Transverse colon (tissue), 4 donors: ENCODE results near the gene EMILIN2. TPM values are rescaled to one million over a fixed set of nuclear protein-coding genes. Genes with fewer than 3 reads are reported as not detected.

Source experiments
- DNase-seq: peaks from one replicate; pipeline ENCODE4 v3.0.0-alpha.2; 2019
- H3K27ac ChIP-seq, 4 donors: fragments of 200-600 bp; sonication (generic); 2 replicates each; pipeline ENCODE4 v1.5.1; 2016 to 2018; ENCODE audit warnings: inconsistent platforms in 4 of 4
- H3K27me3 ChIP-seq: fragments of 200-600 bp; sonication (generic); 2 replicates; pipeline ENCODE4 v1.5.1; 2017; ENCODE audit warnings: inconsistent platforms
- H3K36me3 ChIP-seq, 4 donors: fragments of 200-600 bp; sonication (generic); 2 replicates each; pipeline ENCODE4 v1.5.1; 2017 to 2019; ENCODE audit warnings: inconsistent platforms in 4 of 4
- H3K4me1 ChIP-seq, 4 donors: fragments of 200-600 bp; sonication (generic); 2 replicates each; pipeline ENCODE4 v1.5.1; 2017 to 2020; ENCODE audit warnings: inconsistent platforms in 4 of 4
- H3K4me3 ChIP-seq, 4 donors: fragments of 200-600 bp; sonication (generic); 1 replicate in 1 of 4; 2 replicates in 3 of 4; pipeline versions ENCODE4 v1.5.1 to v1.6.1; 2017 to 2019; ENCODE audit warnings: inconsistent platforms in 4 of 4
- H3K9me3 ChIP-seq, 2 donors: fragments of 200-600 bp; sonication (generic); 2 replicates each; pipeline ENCODE4 v1.5.1; 2017 to 2019; ENCODE audit warnings: inconsistent platforms in 2 of 2
- CTCF ChIP-seq, 5 experiments: fragments of 200-600 bp in 3 of 5; fragments of 450-650 bp in 2 of 5; sonication (generic) in 3 of 5; IDR thresholded peaks; 1 replicate in 2 of 5; 2 replicates in 3 of 5; pipeline ENCODE4 v1.5.1; 2016 to 2017; ENCODE audit warnings: antibody characterized with exemption in 5 of 5, inconsistent platforms in 3 of 5, mild to moderate bottlenecking in 2 of 5, moderate library complexity in 1 of 5
- EP300 ChIP-seq: sonication (generic); formaldehyde crosslinking; IDR thresholded peaks from one replicate; pipeline ENCODE4 v1.6.1; 2017; ENCODE audit warnings: antibody characterized with exemption, low read depth
- POLR2A ChIP-seq: fragments of 450-650 bp; IDR thresholded peaks from one replicate; pipeline ENCODE4 v1.6.1; 2016; ENCODE audit warnings: antibody characterized with exemption, mild to moderate bottlenecking, moderate library complexity
- POLR2AphosphoS5 ChIP-seq, 3 donors: sonication (generic); formaldehyde crosslinking; IDR thresholded peaks; one replicate each; pipeline ENCODE4 v1.6.1; 2016; ENCODE audit warnings: antibody characterized with exemption in 3 of 3
- WGBS, 2 donors: methylation state at CpG; one replicate each; pipeline ENCODE4 v1.1.5; 2018; ENCODE audit warnings: low coverage in 1 of 2; 5-methylcytosine and 5-hydroxymethylcytosine counted together
- in situ Hi-C, 4 donors: fragments of 200-750 bp; cut with MboI; loops; one replicate each; pipeline versions ENCODE4 v1.15.0 to v1.15.1; 2017; ENCODE audit warnings: low sequenced_read_pairs in 3 of 4, low pct_ligation_motif_present in 1 of 4, low pct_unique_long_range_greater_than_20kb in 1 of 4
- intact Hi-C: fragments of 100-400 bp; cut with DNase I; formaldehyde crosslinking; loops from one replicate; pipeline ENCODE4 v1.15.1; 2023; ENCODE audit warnings: low total_unique reads
- total RNA-seq, 4 donors: library from RNA; depleted of rRNA; stranded (reverse); fragments of >200 nt; gene quantifications; one replicate each; pipeline ENCODE4 v1.1.0, GENCODE V29; 2016

The EMILIN2 gene
- total RNA-seq, 4 donors from 2014 or later, result 12.0 to 145 (median 56.5) TPM

GRCh38 chr18:2811416-2811815, 35.4 kb upstream of the EMILIN2 start:
- Histone ChIP-seq H3K9me3 (peaks cover 5 to 6% of the 10 kb centered on the region in 2 donors), H3K4me1 (no peaks in the 10 kb centered on the region), H3K4me3 (no peak overlapping the region), H3K36me3 (no peaks in the 10 kb centered on the region), H3K27ac (no peak overlapping the region), H3K27me3 (no peaks in the 10 kb centered on the region)
- DNase-seq, result no peak
- in situ Hi-C loops (no loop called here), intact Hi-C loops (no loop called here)
- TF ChIP-seq CTCF (IDR thresholded peaks at IDR 0.05) (no peak), POLR2A (no peak), POLR2AphosphoS5 (IDR thresholded peaks at IDR 0.05) (no peak), EP300 (no peak)
- 92 to 100% methylated on average over 1 of the region's 1 CpG for whole genome bisulfite sequencing, 2 donors

DNA sequence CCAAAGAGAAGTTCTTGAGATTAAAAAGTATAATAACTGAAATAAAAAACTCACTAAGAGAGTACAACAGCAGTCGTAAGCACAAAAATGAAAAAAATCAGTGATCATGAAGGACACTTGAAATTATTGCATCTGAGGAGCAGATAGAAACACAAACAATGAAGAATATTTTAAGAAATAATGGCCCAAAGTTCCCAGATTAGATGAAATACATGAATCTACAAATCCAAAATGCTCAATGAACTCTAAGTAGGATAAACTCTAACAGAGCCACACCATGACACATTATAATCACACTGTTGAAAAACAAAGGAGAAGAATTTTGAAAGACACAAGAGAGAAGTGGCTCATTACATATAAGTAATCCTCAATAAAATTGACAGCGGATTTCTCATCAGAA, 31.9 kb upstream of the EMILIN2 start:
- 95 to 96% methylated on average over 2 of the region's 2 CpGs for whole genome bisulfite sequencing, 2 donors

GRCh38 chr18:2818281-2818680, 28.5 kb upstream of the EMILIN2 start:
- Histone ChIP-seq H3K36me3 (no peaks in the 10 kb centered on the region), H3K9me3 (peaks cover 5 to 6% of the 10 kb centered on the region in 2 donors), H3K4me3 (no peak overlapping the region), H3K27ac (no peak overlapping the region), H3K4me1 (no peaks in the 10 kb centered on the region), H3K27me3 (no peaks in the 10 kb centered on the region)
- DNase-seq, result no peak
- intact Hi-C loops (no loop called here), in situ Hi-C loops (no loop called here)
- no peak for TF ChIP-seq EP300
- no peak for TF ChIP-seq CTCF (IDR thresholded peaks at IDR 0.05)
- no peak for TF ChIP-seq POLR2AphosphoS5 (IDR thresholded peaks at IDR 0.05)
- no peak for TF ChIP-seq POLR2A

More for the DNA sequence above, 31.9 kb upstream of the EMILIN2 start:
- no peaks in the 10 kb centered on the region for H3K4me1 ChIP-seq
- DNase-seq, result no peak
- no peaks in the 10 kb centered on the region for H3K27me3 ChIP-seq
- H3K4me3 ChIP-seq, result no peak overlapping the region
- peaks cover 5 to 6% of the 10 kb centered on the region in 2 donors for H3K9me3 ChIP-seq
- TF ChIP-seq CTCF (IDR thresholded peaks at IDR 0.05), result no peak
- no peak for TF ChIP-seq POLR2AphosphoS5 (IDR thresholded peaks at IDR 0.05)
- TF ChIP-seq POLR2A, result no peak
- TF ChIP-seq EP300, result no peak
- H3K27ac ChIP-seq, result no peak overlapping the region
- H3K36me3 ChIP-seq, result no peaks in the 10 kb centered on the region
- intact Hi-C loops, result no loop called here
- in situ Hi-C loops, result no loop called here

DNA sequence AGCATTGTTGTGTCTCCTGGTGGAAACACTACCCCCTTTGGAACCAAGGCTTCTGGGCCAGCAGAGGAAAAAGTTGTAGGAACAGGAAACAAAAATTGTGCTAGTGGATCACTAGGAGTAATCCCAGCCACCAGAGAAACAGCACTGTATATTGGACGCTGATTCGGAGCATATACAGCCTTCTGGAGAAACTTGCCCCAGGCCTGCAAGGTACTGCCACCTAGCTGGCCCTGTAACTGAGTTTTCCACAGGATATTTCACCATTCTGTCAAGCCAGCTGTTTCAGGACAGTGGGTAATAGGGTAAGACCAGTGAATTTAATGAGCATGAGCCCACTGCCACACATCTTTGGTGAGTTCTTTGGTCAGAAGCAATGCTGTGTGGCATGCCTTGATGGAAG, 25.1 kb upstream of the EMILIN2 start:
- Histone ChIP-seq H3K36me3 (no peaks in the 10 kb centered on the region), H3K27me3 (no peaks in the 10 kb centered on the region), H3K27ac (no peak overlapping the region), H3K4me1 (no peaks in the 10 kb centered on the region), H3K9me3 (no peaks in the 10 kb centered on the region), H3K4me3 (no peak overlapping the region)
- 91% methylated on average over 2 of the region's 2 CpGs; no CpG with 5 or more reads in 1 of the 2 donors for WGBS, 2 donors
- in situ Hi-C loops (no loop called here), intact Hi-C loops (no loop called here)
- DNase-seq, result no peak
- TF ChIP-seq CTCF (IDR thresholded peaks at IDR 0.05) (no peak), POLR2AphosphoS5 (IDR thresholded peaks at IDR 0.05) (no peak), EP300 (no peak), POLR2A (no peak)
